ENCODE results near the gene ANKRD50.
A peak's percentile ranks its signal among the peaks of the same experiment; 100 is the strongest.

ANKRD50 gene

GRCh38 chr4:124650614-124651013 lies 61.9 kb downstream of the ANKRD50 start:
- POLR2A ChIA-PET = no interaction called here
- TF ChIP-seq CTCF (IDR thresholded peaks at IDR 0.05; ENCODE audit: insufficient read depth, low read length, missing control alignments) = no peak
- H3K4me3 ChIP-seq (ENCODE audit: low read depth, low read length) = no peak overlapping the region
- CTCF ChIA-PET = no interaction called here
- DNase-seq (ENCODE audit: low read depth, low spot score) = no peak

GRCh38 chr4:124647599-124647998 lies 64.9 kb downstream of the ANKRD50 start:
- ChIA-PET POLR2A (no interaction called here), CTCF (no interaction called here)
- TF ChIP-seq CTCF (IDR thresholded peaks at IDR 0.05; ENCODE audit: insufficient read depth, low read length, missing control alignments) = no peak
- DNase-seq (ENCODE audit: low read depth, low spot score) = no peak
- H3K4me3 ChIP-seq (ENCODE audit: low read depth, low read length) = no peak overlapping the region

GRCh38 chr4:124644621-124645020 lies 67.9 kb downstream of the ANKRD50 start:
- POLR2A ChIA-PET = interaction anchor here (0.7 kb wide), 1 partner anchor 76 kb away, joined by 3 read pairs; no protein-coding TSS in a partner anchor
- no peak overlapping the region for H3K4me3 ChIP-seq (ENCODE audit: low read depth, low read length)
- CTCF ChIA-PET = interaction anchor here (0.9 kb wide), 1 partner anchor 12 kb away, joined by 3 read pairs; no protein-coding TSS in a partner anchor
- no peak for TF ChIP-seq CTCF (IDR thresholded peaks at IDR 0.05; ENCODE audit: insufficient read depth, low read length, missing control alignments)
- DNase-seq (ENCODE audit: low read depth, low spot score) = no peak

GRCh38 chr4:124642846-124643245 lies 69.7 kb downstream of the ANKRD50 start:
- no peak for TF ChIP-seq CTCF (IDR thresholded peaks at IDR 0.05; ENCODE audit: insufficient read depth, low read length, missing control alignments)
- CTCF ChIA-PET = interaction anchor here (0.8 to 1.3 kb wide), 2 partner anchors 10 to 309 kb away, joined by 3 to 4 read pairs; no protein-coding TSS in a partner anchor
- POLR2A ChIA-PET = no interaction called here
- no peak overlapping the region for H3K4me3 ChIP-seq (ENCODE audit: low read depth, low read length)
- DNase-seq (ENCODE audit: low read depth, low spot score) = no peak

- no peak overlapping the region for H3K4me3 ChIP-seq (ENCODE audit: low read depth, low read length)
- CTCF ChIA-PET = interaction anchor here (0.8 kb wide), 1 partner anchor 9 kb away, joined by 3 read pairs; no protein-coding TSS in a partner anchor
- DNase-seq (ENCODE audit: low read depth, low spot score) = peak; percentile 49
- no peak for TF ChIP-seq CTCF (IDR thresholded peaks at IDR 0.05; ENCODE audit: insufficient read depth, low read length, missing control alignments)
- POLR2A ChIA-PET = no interaction called here
Observed at GRCh38 chr4:124641715-124642381, 70.7 kb downstream of the ANKRD50 start.

- CTCF ChIA-PET = interaction anchor here (1.0 kb wide), 1 partner anchor 74 kb away, joined by 3 read pairs; no protein-coding TSS in a partner anchor
- no peak for TF ChIP-seq CTCF (IDR thresholded peaks at IDR 0.05; ENCODE audit: insufficient read depth, low read length, missing control alignments)
- POLR2A ChIA-PET = no interaction called here
- no peak overlapping the region for H3K4me3 ChIP-seq (ENCODE audit: low read depth, low read length)
- DNase-seq (ENCODE audit: low read depth, low spot score) = no peak
Observed at GRCh38 chr4:124640022-124640730, 72.4 kb downstream of the ANKRD50 start.

Measured in AG04449 (cell line).